OCI-LY1 (cell line): ENCODE results near the gene FBXO28.

ENCODE experiments used
- H2AFZ ChIP-seq: fragments of 200-600 bp; sonication (generic), shearing (Covaris generic); 2 replicates; pipeline ENCODE4 v1.6.0; 2014; ENCODE audit warnings: antibody characterized with exemption, mild to moderate bottlenecking, low read length
- H3F3A ChIP-seq: fragments of 200-600 bp; sonication (generic), shearing (Covaris generic); 2 replicates; pipeline ENCODE4 v1.6.0; 2014; ENCODE audit warnings: mild to moderate bottlenecking, antibody characterized with exemption, low read length, moderate library complexity; ENCODE audit not compliant: insufficient read depth
- H3K27ac ChIP-seq: fragments of 200-600 bp; sonication (generic); 2 replicates; pipeline ENCODE4 v1.5.1; 2014; ENCODE audit warnings: low read length, mixed run types, mild to moderate bottlenecking, low read depth; ENCODE audit not compliant: poor library complexity, severe bottlenecking
- H3K27me3 ChIP-seq: fragments of 200-600 bp; sonication (generic); 2 replicates; pipeline ENCODE4 v1.6.0; 2014; ENCODE audit warnings: antibody characterized with exemption, mild to moderate bottlenecking, low read length, moderate library complexity; ENCODE audit not compliant: insufficient read depth
- H3K36me3 ChIP-seq: fragments of 200-600 bp; sonication (generic); 2 replicates; pipeline ENCODE4 v1.6.1; 2014; ENCODE audit warnings: mild to moderate bottlenecking, antibody characterized with exemption, low read length, moderate library complexity, mixed read lengths; ENCODE audit not compliant: insufficient read depth
- H3K4me1 ChIP-seq: fragments of 200-600 bp; sonication (generic); 2 replicates; pipeline ENCODE4 v1.5.1; 2014; ENCODE audit warnings: mild to moderate bottlenecking, low read length, moderate library complexity; ENCODE audit not compliant: insufficient read depth, severe bottlenecking
- H3K4me2 ChIP-seq: fragments of 200-600 bp; sonication (generic), shearing (Covaris generic); 2 replicates; pipeline ENCODE4 v1.6.1; 2014; ENCODE audit warnings: low read length
- H3K4me3 ChIP-seq: fragments of 200-600 bp; sonication (generic); 2 replicates; pipeline ENCODE4 v1.5.1; 2014; ENCODE audit warnings: low read length, low read depth, mild to moderate bottlenecking, mixed read lengths; ENCODE audit not compliant: poor library complexity, severe bottlenecking
- H3K79me2 ChIP-seq: fragments of 200-600 bp; shearing (Covaris generic); 2 replicates; pipeline ENCODE4 v1.6.1; 2016; ENCODE audit warnings: mixed run types, low read length, mixed read lengths; ENCODE audit not compliant: insufficient read depth
- H3K9ac ChIP-seq: fragments of 200-600 bp; sonication (generic), shearing (Covaris generic); 2 replicates; pipeline ENCODE4 v1.6.1; 2014; ENCODE audit warnings: mild to moderate bottlenecking, low read length, mixed read lengths
- H3K9me2 ChIP-seq: fragments of 200-600 bp; sonication (generic), shearing (Covaris generic); 2 replicates; pipeline ENCODE4 v1.6.1; 2014; ENCODE audit warnings: low read depth, mild to moderate bottlenecking, low read length, mixed read lengths
- H3K9me3 ChIP-seq: fragments of 200-600 bp; shearing (Covaris generic); 2 replicates; pipeline ENCODE4 v1.6.1; 2014; ENCODE audit warnings: low read length, mixed read lengths
- H4K20me1 ChIP-seq: fragments of 200-600 bp; sonication (generic), shearing (Covaris generic); 2 replicates; pipeline ENCODE4 v1.6.0; 2016; ENCODE audit warnings: mild to moderate bottlenecking, low read length; ENCODE audit not compliant: insufficient read depth
- EZH2 ChIP-seq: fragments of 200-600 bp; sonication (generic), shearing (Covaris generic); IDR thresholded peaks from 2 replicates; pipeline ENCODE4 v1.8.0; 2017; ENCODE audit warnings: borderline replicate concordance, mixed run types, mild to moderate bottlenecking, antibody characterized with exemption, low read length, moderate library complexity, mixed read lengths
- TF ChIP-seq, protein P1 (sequence below): fragments of 200-600 bp; sonication (generic), shearing (Covaris generic); IDR thresholded peaks from 2 replicates; pipeline ENCODE4 v1.5.1; 2017; ENCODE audit warnings: mild to moderate bottlenecking, antibody characterized with exemption, low read length, moderate library complexity, mixed read lengths

FBXO28 gene

DNA sequence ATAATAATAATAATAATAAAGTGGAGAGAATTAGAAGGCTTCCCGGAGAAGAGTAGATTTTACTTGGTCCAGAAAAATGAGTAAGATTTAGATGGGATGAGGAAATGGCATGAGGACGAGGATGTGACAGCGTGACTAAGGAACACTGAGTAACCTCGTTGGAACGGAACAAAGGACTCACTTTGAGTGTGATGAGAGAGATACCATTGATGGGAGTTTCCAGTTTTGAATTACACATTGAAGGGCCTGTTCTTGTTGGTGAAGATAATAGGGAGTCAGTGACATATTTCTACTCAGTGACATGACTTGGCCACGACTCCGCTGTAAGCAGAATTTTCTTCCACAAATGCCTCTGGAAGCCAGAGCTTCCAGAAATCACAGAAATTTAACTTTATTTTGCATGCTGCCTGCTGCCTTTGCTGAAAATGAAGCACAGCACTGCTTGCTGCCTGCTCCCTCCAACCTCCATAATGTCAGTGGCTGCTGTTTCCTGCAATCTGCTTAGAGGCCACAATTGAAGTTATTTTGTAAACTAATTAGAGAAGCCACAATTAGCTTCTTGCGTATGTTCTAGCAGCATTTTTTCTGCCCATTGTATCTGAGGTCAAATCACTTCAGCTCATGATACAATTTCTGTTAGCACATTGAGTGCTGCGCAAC is 33.7 kb upstream of the FBXO28 start:
- Histone ChIP-seq H3K27me3 (0 out of 2 replicates have a peak, but pooled peaks cover 3% of the 10 kb centered on the region), H3K36me3 (no peaks in the 10 kb centered on the region), H3K4me1 (no peaks in the 10 kb centered on the region), H3K9me2 (no peaks in the 10 kb centered on the region), H3K27ac (no peak overlapping the region), H3F3A (no peaks in the 10 kb centered on the region), H3K4me3 (no peak overlapping the region), H3K9me3 (no peaks in the 10 kb centered on the region), H3K79me2 (no peaks in the 10 kb centered on the region), H3K9ac (no peak overlapping the region), H4K20me1 (no peaks in the 10 kb centered on the region), H2AFZ (no peak overlapping the region), H3K4me2 (no peak overlapping the region)
- TF ChIP-seq, protein P1, sequence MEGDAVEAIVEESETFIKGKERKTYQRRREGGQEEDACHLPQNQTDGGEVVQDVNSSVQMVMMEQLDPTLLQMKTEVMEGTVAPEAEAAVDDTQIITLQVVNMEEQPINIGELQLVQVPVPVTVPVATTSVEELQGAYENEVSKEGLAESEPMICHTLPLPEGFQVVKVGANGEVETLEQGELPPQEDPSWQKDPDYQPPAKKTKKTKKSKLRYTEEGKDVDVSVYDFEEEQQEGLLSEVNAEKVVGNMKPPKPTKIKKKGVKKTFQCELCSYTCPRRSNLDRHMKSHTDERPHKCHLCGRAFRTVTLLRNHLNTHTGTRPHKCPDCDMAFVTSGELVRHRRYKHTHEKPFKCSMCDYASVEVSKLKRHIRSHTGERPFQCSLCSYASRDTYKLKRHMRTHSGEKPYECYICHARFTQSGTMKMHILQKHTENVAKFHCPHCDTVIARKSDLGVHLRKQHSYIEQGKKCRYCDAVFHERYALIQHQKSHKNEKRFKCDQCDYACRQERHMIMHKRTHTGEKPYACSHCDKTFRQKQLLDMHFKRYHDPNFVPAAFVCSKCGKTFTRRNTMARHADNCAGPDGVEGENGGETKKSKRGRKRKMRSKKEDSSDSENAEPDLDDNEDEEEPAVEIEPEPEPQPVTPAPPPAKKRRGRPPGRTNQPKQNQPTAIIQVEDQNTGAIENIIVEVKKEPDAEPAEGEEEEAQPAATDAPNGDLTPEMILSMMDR: no peak
- no peak for TF ChIP-seq EZH2

DNA sequence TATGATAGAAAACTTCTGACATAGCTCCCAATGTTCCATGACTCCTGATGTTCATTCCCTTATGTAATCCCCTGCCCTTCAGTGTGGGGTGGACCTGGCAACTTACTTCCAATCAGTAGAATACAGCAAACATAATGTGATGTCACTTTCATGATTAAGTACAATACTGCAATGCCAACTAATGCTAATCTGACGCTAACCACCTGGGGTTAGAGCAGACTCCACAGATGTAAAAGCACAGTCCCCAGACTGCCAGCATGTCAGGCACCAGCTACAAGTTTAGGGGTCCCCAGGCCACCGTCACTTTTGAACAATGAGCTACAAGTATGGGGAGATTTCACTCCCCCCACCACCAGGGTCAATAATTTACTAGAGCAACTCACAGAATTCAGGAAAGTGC is 32.3 kb upstream of the FBXO28 start:
- Histone ChIP-seq H2AFZ (no peak overlapping the region), H3K4me1 (no peaks in the 10 kb centered on the region), H3K9me2 (no peaks in the 10 kb centered on the region), H3K79me2 (no peaks in the 10 kb centered on the region), H3K4me2 (no peak overlapping the region), H3F3A (no peaks in the 10 kb centered on the region), H3K27ac (no peak overlapping the region), H3K9ac (no peak overlapping the region), H3K36me3 (no peaks in the 10 kb centered on the region), H3K9me3 (no peaks in the 10 kb centered on the region), H3K27me3 (0 out of 2 replicates have a peak, but pooled peaks cover 3% of the 10 kb centered on the region), H4K20me1 (no peaks in the 10 kb centered on the region), H3K4me3 (no peak overlapping the region)
- TF ChIP-seq, protein P1: no peak
- no peak for TF ChIP-seq EZH2

DNA sequence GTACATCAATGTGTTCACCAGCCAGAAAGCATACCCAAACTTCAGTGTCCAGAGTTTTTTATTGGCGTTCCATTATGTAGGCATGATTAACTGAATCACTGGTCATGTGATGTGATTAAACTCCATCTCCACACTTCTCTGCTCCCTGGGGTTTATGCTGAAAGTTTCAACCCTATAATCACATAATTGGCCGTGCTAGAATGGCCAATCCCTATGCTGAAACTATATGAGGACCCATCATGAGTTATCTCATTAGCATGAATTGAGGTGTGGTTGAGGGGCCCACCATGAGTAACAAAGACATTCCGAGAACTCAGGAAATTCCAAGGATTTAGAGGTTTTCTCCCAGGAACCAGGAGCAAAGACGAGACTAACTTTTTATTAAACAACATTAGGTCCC is 31.8 kb upstream of the FBXO28 start:
- H3K4me1 ChIP-seq: no peaks in the 10 kb centered on the region
- H3K9me2 ChIP-seq: no peaks in the 10 kb centered on the region
- 0 out of 2 replicates have a peak, but pooled peaks cover 3% of the 10 kb centered on the region for H3K27me3 ChIP-seq
- H3K9me3 ChIP-seq: no peaks in the 10 kb centered on the region
- no peak overlapping the region for H2AFZ ChIP-seq
- no peaks in the 10 kb centered on the region for H3K79me2 ChIP-seq
- no peak overlapping the region for H3K4me2 ChIP-seq
- no peak overlapping the region for H3K9ac ChIP-seq
- no peak overlapping the region for H3K27ac ChIP-seq
- no peaks in the 10 kb centered on the region for H4K20me1 ChIP-seq
- H3K4me3 ChIP-seq: no peak overlapping the region
- no peaks in the 10 kb centered on the region for H3K36me3 ChIP-seq
- no peaks in the 10 kb centered on the region for H3F3A ChIP-seq
- TF ChIP-seq, protein P1: no peak
- no peak for TF ChIP-seq EZH2
